HepG2 (cell line): ENCODE results near the gene IGFLR1. TPM values are rescaled to one million over a fixed set of nuclear protein-coding genes. Genes with fewer than 3 reads are reported as not detected.

ENCODE experiments used
- FOXJ3 ChIP-seq: sonication (generic); formaldehyde crosslinking; IDR thresholded peaks from 2 replicates; pipeline ENCODE4 v1.4.0; 2020; ENCODE audit warnings: missing genetic modification reagents, mild to moderate bottlenecking, borderline replicate concordance
- GLI4 ChIP-seq: sonication (generic); formaldehyde crosslinking; IDR thresholded peaks from 2 replicates; pipeline ENCODE4 v1.5.1; 2020; ENCODE audit warnings: missing genetic modification reagents, mild to moderate bottlenecking, moderate library complexity, borderline replicate concordance
- HDAC1 ChIP-seq: sonication (generic); formaldehyde crosslinking; IDR thresholded peaks from 2 replicates; pipeline ENCODE4 v1.5.1; 2020; ENCODE audit warnings: mild to moderate bottlenecking, missing genetic modification reagents
- HMGA1 ChIP-seq: sonication (generic); formaldehyde crosslinking; conservative IDR thresholded peaks from 2 replicates; pipeline ENCODE4 v1.4.0; 2020; ENCODE audit warnings: missing genetic modification reagents
- KDM1A ChIP-seq: IDR thresholded peaks from 2 replicates; pipeline ENCODE4 v1.6.1; 2016; ENCODE audit warnings: missing compliant biosample characterization
- NCOA2 ChIP-seq: sonication (generic); formaldehyde crosslinking; IDR thresholded peaks from 2 replicates; pipeline ENCODE4 v1.8.0; 2022; ENCODE audit warnings: inconsistent platforms
- NFATC3 ChIP-seq: sonication (generic); formaldehyde crosslinking; IDR thresholded peaks from 2 replicates; pipeline ENCODE4 v1.5.1; 2020; ENCODE audit warnings: mild to moderate bottlenecking, missing genetic modification reagents
- RBAK ChIP-seq: sonication (generic); formaldehyde crosslinking; IDR thresholded peaks from 2 replicates; pipeline ENCODE4 v1.5.1; 2020; ENCODE audit warnings: mild to moderate bottlenecking, missing genetic modification reagents
- RBFOX2 ChIP-seq: fragments of 200-400 bp; formaldehyde crosslinking; IDR thresholded peaks from 2 replicates; pipeline ENCODE4 v1.6.1; 2017; ENCODE audit warnings: low read depth, mild to moderate bottlenecking, low read length
- RBM22 ChIP-seq: fragments of 200-400 bp; formaldehyde crosslinking; optimal IDR thresholded peaks from 2 replicates; pipeline ENCODE3; 2017; ENCODE audit warnings: mild to moderate bottlenecking, low read length, moderate library complexity
- SMYD3 ChIP-seq: sonication (generic); formaldehyde crosslinking; IDR thresholded peaks from 2 replicates; pipeline ENCODE4 v1.8.1; 2023; ENCODE audit warnings: mild to moderate bottlenecking, missing genetic modification reagents
- SP1 ChIP-seq, 2 experiments: fragments of 450-650 bp in 1 of 2; sonication (generic) in 1 of 2; formaldehyde crosslinking in 1 of 2; IDR thresholded peaks; 2 replicates each; pipeline versions ENCODE4 v1.4.0 to v1.6.1; 2016 to 2020; ENCODE audit warnings: missing genetic modification reagents in 1 of 2
- SP2 ChIP-seq: sonication (generic); formaldehyde crosslinking; IDR thresholded peaks from 2 replicates; pipeline ENCODE4 v1.5.1; 2020; ENCODE audit warnings: mild to moderate bottlenecking, missing genetic modification reagents
- XBP1 ChIP-seq: sonication (generic); formaldehyde crosslinking; IDR thresholded peaks from 2 replicates; pipeline ENCODE4 v1.5.0; 2020; ENCODE audit warnings: missing genetic modification reagents
- ZNF3 ChIP-seq: IDR thresholded peaks from 2 replicates; pipeline ENCODE4 v1.7.0; 2017; ENCODE audit warnings: inconsistent platforms
- ZNF543 ChIP-seq: sonication (generic); formaldehyde crosslinking; IDR thresholded peaks from 2 replicates; pipeline ENCODE4 v1.4.0; 2020; ENCODE audit warnings: mild to moderate bottlenecking, missing genetic modification reagents
- ZNF773 ChIP-seq: sonication (generic); formaldehyde crosslinking; IDR thresholded peaks from 2 replicates; pipeline ENCODE4 v1.4.0; 2020; ENCODE audit warnings: missing genetic modification reagents, borderline replicate concordance
- ZNF788 ChIP-seq: sonication (generic); formaldehyde crosslinking; IDR thresholded peaks from 2 replicates; pipeline ENCODE4 v1.5.0; 2020; ENCODE audit warnings: mild to moderate bottlenecking, missing genetic modification reagents, borderline replicate concordance
- polyA plus RNA-seq, 8 experiments: library from polyadenylated mRNA; depleted of rRNA in 3 of 8; stranded (reverse) in 7 of 8; unstranded in 1 of 8; fragments of >200 nt; fragmentation: Illumina TruSeq in 4 of 8; extraction: Trizol in 4 of 8; gene quantifications; 2 replicates each; pipeline versions ENCODE4 v1.2.1 to v1.2.3, GENCODE V29; 2011 to 2016; ENCODE audit warnings: low read depth in 4 of 8, missing spikeins in 1 of 8, mixed read lengths in 1 of 8; ENCODE audit not compliant: insufficient read depth in 1 of 8
- total RNA-seq, 5 experiments: library from RNA; depleted of rRNA; stranded (reverse); fragments of >200 nt; fragmentation: Illumina TruSeq; extraction: Trizol; gene quantifications; 2 replicates each; pipeline ENCODE4 v1.2.3, GENCODE V29; 2016; ENCODE audit warnings: low read depth in 1 of 5
- TF ChIP-seq, protein P1 (sequence below): sonication (generic); formaldehyde crosslinking; IDR thresholded peaks from 2 replicates; pipeline ENCODE4 v1.8.1; 2022; ENCODE audit warnings: low read depth, mild to moderate bottlenecking, missing genetic modification reagents
- TF ChIP-seq, protein P2 (sequence below): sonication (generic); formaldehyde crosslinking; IDR thresholded peaks from 2 replicates; pipeline ENCODE4 v1.5.0; 2020; ENCODE audit warnings: mild to moderate bottlenecking, missing genetic modification reagents, borderline replicate concordance
- TF ChIP-seq, protein P3 (sequence below): sonication (generic); formaldehyde crosslinking; IDR thresholded peaks from 2 replicates; pipeline ENCODE4 v1.5.0; 2020; ENCODE audit warnings: mild to moderate bottlenecking, missing genetic modification reagents

The IGFLR1 gene
- total and polyA plus RNA-seq, 2 of the 13 experiments (the other 11 are each of a cell fraction or from before 2014, with no cell fraction given), result 5.4 to 8.9 TPM

DNA sequence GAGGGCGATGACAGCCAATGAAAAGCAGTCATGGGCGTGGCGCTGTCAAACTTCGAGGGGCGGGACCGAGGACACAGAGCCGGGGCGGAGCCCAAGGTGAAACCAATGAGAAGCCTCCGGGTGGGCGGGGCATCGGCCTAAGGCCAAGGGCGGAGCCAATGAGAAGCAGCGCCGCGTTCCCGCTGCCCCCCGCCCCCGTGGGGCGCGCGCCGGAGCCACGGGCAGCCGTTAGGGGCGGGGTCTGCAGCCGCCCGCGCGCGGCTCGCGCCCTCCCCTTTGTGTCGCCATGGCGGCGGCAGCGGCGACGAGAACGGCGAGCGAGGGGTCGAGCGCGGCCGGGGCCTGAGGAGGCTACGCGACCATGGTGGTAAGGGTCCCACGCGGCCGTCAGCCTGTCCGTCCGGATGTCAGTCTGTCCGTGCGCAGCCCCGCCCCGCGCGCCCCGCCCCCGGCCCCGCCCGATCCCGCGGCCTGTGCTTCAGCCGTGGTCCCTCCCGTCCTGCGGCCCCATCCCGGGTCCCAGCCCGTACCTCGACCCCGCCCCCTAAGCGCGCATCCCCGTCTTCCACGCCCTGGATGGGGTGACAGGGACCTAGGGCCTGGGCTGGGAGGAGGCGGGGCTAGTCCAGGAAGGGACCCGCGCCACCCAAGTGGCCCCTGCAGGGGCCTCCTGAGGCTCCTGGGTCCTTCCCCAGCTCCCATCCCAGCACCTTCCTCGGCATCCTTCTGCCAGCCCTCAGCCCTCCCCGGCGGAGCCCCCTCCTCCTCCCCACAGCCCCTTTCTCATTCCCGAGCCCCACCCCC lies 33.2 kb upstream of the IGFLR1 start, which contains the start of gene ARHGAP33 (continued):
- TF ChIP-seq, protein P1, sequence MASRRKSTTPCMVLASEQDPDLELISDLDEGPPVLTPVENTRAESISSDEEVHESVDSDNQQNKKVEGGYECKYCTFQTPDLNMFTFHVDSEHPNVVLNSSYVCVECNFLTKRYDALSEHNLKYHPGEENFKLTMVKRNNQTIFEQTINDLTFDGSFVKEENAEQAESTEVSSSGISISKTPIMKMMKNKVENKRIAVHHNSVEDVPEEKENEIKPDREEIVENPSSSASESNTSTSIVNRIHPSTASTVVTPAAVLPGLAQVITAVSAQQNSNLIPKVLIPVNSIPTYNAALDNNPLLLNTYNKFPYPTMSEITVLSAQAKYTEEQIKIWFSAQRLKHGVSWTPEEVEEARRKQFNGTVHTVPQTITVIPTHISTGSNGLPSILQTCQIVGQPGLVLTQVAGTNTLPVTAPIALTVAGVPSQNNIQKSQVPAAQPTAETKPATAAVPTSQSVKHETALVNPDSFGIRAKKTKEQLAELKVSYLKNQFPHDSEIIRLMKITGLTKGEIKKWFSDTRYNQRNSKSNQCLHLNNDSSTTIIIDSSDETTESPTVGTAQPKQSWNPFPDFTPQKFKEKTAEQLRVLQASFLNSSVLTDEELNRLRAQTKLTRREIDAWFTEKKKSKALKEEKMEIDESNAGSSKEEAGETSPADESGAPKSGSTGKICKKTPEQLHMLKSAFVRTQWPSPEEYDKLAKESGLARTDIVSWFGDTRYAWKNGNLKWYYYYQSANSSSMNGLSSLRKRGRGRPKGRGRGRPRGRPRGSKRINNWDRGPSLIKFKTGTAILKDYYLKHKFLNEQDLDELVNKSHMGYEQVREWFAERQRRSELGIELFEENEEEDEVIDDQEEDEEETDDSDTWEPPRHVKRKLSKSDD (CRISPR knock-in tag), result no peak
- TF ChIP-seq SP1 (IDR thresholded peaks at IDR 0.05) (no peak), SP1 (CRISPR knock-in tag; IDR thresholded peaks at IDR 0.05) (peak; percentile 84), KDM1A (CRISPR knock-in tag) (no peak), RBFOX2 (peak; percentile 36; the same call in 1 of the 2 replicates), HDAC1 (peak; percentile 47; the same call in 1 of the 2 replicates), ZNF773 (CRISPR knock-in tag) (no peak), RBM22 (no peak), HMGA1 (CRISPR knock-in tag) (no peak), GLI4 (CRISPR knock-in tag) (no peak), RBAK (CRISPR knock-in tag) (no peak), SP2 (CRISPR knock-in tag) (peak; percentile 77), FOXJ3 (no peak), XBP1 (no peak), NFATC3 (CRISPR knock-in tag) (no peak), SMYD3 (CRISPR knock-in tag) (no peak), NCOA2 (CRISPR knock-in tag) (no peak), ZNF543 (CRISPR knock-in tag) (no peak), ZNF788 (CRISPR knock-in tag) (no peak), ZNF3 (no peak)
- TF ChIP-seq, protein P2, sequence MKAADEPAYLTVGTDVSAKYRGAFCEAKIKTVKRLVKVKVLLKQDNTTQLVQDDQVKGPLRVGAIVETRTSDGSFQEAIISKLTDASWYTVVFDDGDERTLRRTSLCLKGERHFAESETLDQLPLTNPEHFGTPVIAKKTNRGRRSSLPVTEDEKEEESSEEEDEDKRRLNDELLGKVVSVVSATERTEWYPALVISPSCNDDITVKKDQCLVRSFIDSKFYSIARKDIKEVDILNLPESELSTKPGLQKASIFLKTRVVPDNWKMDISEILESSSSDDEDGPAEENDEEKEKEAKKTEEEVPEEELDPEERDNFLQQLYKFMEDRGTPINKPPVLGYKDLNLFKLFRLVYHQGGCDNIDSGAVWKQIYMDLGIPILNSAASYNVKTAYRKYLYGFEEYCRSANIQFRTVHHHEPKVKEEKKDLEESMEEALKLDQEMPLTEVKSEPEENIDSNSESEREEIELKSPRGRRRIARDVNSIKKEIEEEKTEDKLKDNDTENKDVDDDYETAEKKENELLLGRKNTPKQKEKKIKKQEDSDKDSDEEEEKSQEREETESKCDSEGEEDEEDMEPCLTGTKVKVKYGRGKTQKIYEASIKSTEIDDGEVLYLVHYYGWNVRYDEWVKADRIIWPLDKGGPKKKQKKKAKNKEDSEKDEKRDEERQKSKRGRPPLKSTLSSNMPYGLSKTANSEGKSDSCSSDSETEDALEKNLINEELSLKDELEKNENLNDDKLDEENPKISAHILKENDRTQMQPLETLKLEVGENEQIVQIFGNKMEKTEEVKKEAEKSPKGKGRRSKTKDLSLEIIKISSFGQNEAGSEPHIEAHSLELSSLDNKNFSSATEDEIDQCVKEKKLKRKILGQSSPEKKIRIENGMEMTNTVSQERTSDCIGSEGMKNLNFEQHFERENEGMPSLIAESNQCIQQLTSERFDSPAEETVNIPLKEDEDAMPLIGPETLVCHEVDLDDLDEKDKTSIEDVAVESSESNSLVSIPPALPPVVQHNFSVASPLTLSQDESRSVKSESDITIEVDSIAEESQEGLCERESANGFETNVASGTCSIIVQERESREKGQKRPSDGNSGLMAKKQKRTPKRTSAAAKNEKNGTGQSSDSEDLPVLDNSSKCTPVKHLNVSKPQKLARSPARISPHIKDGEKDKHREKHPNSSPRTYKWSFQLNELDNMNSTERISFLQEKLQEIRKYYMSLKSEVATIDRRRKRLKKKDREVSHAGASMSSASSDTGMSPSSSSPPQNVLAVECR (CRISPR knock-in tag), result peak; percentile 52; the same call in 1 of the 2 replicates
- TF ChIP-seq, protein P3, sequence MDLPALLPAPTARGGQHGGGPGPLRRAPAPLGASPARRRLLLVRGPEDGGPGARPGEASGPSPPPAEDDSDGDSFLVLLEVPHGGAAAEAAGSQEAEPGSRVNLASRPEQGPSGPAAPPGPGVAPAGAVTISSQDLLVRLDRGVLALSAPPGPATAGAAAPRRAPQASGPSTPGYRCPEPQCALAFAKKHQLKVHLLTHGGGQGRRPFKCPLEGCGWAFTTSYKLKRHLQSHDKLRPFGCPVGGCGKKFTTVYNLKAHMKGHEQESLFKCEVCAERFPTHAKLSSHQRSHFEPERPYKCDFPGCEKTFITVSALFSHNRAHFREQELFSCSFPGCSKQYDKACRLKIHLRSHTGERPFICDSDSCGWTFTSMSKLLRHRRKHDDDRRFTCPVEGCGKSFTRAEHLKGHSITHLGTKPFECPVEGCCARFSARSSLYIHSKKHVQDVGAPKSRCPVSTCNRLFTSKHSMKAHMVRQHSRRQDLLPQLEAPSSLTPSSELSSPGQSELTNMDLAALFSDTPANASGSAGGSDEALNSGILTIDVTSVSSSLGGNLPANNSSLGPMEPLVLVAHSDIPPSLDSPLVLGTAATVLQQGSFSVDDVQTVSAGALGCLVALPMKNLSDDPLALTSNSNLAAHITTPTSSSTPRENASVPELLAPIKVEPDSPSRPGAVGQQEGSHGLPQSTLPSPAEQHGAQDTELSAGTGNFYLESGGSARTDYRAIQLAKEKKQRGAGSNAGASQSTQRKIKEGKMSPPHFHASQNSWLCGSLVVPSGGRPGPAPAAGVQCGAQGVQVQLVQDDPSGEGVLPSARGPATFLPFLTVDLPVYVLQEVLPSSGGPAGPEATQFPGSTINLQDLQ (CRISPR knock-in tag), result no peak
